Vagina (tissue), 2 donors: Measurements from ENCODE around the gene DUSP3. TPM values are rescaled to one million over a fixed set of nuclear protein-coding genes. Genes with fewer than 3 reads are reported as not detected.

ENCODE experiments used
- DNase-seq, 2 donors: peaks; one replicate each; pipeline ENCODE4 v3.0.0-alpha.2; 2017; ENCODE audit errors: extremely low spot score in 2 of 2
- H3K27ac ChIP-seq: fragments of 200-600 bp; sonication (generic); one replicate; pipeline ENCODE4 v1.5.1; 2019
- H3K27me3 ChIP-seq: fragments of 200-600 bp; sonication (generic); one replicate; pipeline ENCODE4 v1.5.1; 2019
- H3K36me3 ChIP-seq, 2 donors: fragments of 200-600 bp; sonication (generic); one replicate each; pipeline ENCODE4 v1.5.1; 2017 to 2019
- H3K4me1 ChIP-seq: fragments of 200-600 bp; sonication (generic); one replicate; pipeline ENCODE4 v1.5.1; 2019
- H3K4me3 ChIP-seq, 2 donors: fragments of 200-600 bp; sonication (generic); 1 replicate in 1 of 2; 2 replicates in 1 of 2; pipeline ENCODE4 v1.5.1; 2016 to 2019
- H3K9me3 ChIP-seq: fragments of 200-600 bp; sonication (generic); one replicate; pipeline ENCODE4 v1.5.1; 2019
- POLR2A ChIP-seq, 2 donors: fragments of 450-650 bp; IDR thresholded peaks; one replicate each; pipeline ENCODE4 v1.6.1; 2017; ENCODE audit warnings: antibody characterized with exemption in 2 of 2, mild to moderate bottlenecking in 2 of 2, moderate library complexity in 2 of 2
- POLR2AphosphoS5 ChIP-seq, 2 donors: sonication (generic); formaldehyde crosslinking; IDR thresholded peaks; one replicate each; pipeline ENCODE4 v1.9.0; 2017; ENCODE audit warnings: antibody characterized with exemption in 2 of 2, mild to moderate bottlenecking in 2 of 2, low read depth in 1 of 2; ENCODE audit not compliant: insufficient read depth in 1 of 2
- intact Hi-C: fragments of 100-400 bp; cut with DNase I; formaldehyde crosslinking; loops from one replicate; pipeline ENCODE4 v1.15.1; 2023
- total RNA-seq: library from RNA; depleted of rRNA; stranded (reverse); fragments of >200 nt; gene quantifications from one replicate; pipeline ENCODE4 v1.2.3, GENCODE V29; 2016
- TF ChIP-seq, protein P1 (sequence below), 3 experiments: fragments of 450-650 bp in 2 of 3; fragments of 200-600 bp in 1 of 3; sonication (generic) in 1 of 3; IDR thresholded peaks; one replicate each; pipeline ENCODE4 v1.5.1; 2017 to 2019; ENCODE audit warnings: antibody characterized with exemption in 3 of 3, mild to moderate bottlenecking in 2 of 3, moderate library complexity in 2 of 3

Gene DUSP3
- total RNA-seq, 1 donor from 2014 or later, result 43.5 TPM

GRCh38 chr17:43722269-43722619, 56.5 kb downstream of the DUSP3 start:
- TF ChIP-seq POLR2A (IDR thresholded peaks at IDR 0.05), result no peak
- no peak for TF ChIP-seq POLR2AphosphoS5 (IDR thresholded peaks at IDR 0.05; ENCODE audit: insufficient read depth in 1 of 2, low read depth in 1 of 2)
- TF ChIP-seq, protein P1, sequence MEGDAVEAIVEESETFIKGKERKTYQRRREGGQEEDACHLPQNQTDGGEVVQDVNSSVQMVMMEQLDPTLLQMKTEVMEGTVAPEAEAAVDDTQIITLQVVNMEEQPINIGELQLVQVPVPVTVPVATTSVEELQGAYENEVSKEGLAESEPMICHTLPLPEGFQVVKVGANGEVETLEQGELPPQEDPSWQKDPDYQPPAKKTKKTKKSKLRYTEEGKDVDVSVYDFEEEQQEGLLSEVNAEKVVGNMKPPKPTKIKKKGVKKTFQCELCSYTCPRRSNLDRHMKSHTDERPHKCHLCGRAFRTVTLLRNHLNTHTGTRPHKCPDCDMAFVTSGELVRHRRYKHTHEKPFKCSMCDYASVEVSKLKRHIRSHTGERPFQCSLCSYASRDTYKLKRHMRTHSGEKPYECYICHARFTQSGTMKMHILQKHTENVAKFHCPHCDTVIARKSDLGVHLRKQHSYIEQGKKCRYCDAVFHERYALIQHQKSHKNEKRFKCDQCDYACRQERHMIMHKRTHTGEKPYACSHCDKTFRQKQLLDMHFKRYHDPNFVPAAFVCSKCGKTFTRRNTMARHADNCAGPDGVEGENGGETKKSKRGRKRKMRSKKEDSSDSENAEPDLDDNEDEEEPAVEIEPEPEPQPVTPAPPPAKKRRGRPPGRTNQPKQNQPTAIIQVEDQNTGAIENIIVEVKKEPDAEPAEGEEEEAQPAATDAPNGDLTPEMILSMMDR (IDR thresholded peaks at IDR 0.05), result no peak
- Histone ChIP-seq H3K36me3 (no peaks in the 10 kb centered on the region), H3K4me1 (peaks cover 13% of the 10 kb centered on the region), H3K4me3 (no peak overlapping the region), H3K9me3 (no peaks in the 10 kb centered on the region), H3K27me3 (no peaks in the 10 kb centered on the region), H3K27ac (no peak overlapping the region)
- intact Hi-C loops, result no loop called here
- DNase-seq, result no peak

- DNase-seq, result no peak
- Histone ChIP-seq H3K27me3 (no peaks in the 10 kb centered on the region), H3K4me1 (peaks cover 13% of the 10 kb centered on the region), H3K4me3 (no peak overlapping the region), H3K36me3 (no peaks in the 10 kb centered on the region), H3K9me3 (no peaks in the 10 kb centered on the region), H3K27ac (no peak overlapping the region)
- intact Hi-C loops, result no loop called here
- TF ChIP-seq POLR2AphosphoS5 (IDR thresholded peaks at IDR 0.05; ENCODE audit: insufficient read depth in 1 of 2, low read depth in 1 of 2) (no peak), POLR2A (IDR thresholded peaks at IDR 0.05) (no peak)
- TF ChIP-seq, protein P1 (IDR thresholded peaks at IDR 0.05), result no peak
These were observed 57.1 kb downstream of the DUSP3 start for GRCh38 chr17:43721537-43722268.

DNA sequence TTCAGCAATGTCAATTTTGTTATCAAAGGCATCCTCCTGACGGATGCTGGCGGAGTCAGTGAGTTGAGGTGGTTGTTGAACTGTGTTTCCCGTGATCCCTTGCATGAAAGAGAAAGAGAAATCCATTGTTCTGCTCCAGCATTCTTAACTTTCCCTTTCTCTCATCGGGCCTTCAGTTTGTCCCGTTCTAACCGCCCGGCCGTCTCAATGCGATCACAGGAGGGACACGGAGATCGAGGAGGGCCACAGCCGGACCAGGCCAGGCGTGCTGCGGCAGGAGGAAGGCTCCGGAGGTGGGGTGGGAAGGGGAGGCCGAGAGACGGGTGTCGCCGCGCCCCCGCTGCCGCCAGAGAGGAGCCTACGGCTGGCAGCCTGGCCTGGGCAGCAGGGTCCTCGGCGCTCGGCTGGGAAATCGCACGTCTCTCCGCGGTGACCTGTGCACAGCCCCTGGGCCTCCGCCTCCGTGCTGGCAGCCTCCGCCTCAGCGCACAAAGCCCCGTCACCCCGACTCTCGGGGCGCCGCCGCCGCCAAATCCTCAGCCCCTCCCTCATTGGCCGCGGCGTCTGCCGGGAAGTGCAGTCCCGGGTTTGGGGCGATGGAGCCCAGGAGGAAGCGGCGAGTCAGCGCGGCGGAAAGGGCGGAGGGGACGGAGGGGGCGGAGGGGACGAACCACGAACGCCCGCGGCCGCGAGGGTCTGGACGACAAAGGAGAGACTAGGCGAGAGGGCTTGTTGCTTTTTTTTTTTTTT, 58.3 kb downstream of the DUSP3 start:
- intact Hi-C loops, result no loop called here
- TF ChIP-seq POLR2A (IDR thresholded peaks at IDR 0.05) (peak in 1 of 2 donors; percentile 16), POLR2AphosphoS5 (IDR thresholded peaks at IDR 0.05; ENCODE audit: insufficient read depth in 1 of 2, low read depth in 1 of 2) (peak in 1 of 2 donors; percentile 86)
- TF ChIP-seq, protein P1 (IDR thresholded peaks at IDR 0.05), result no peak
- no peak for DNase-seq

GRCh38 chr17:43719578-43719977, 59.2 kb downstream of the DUSP3 start:
- H3K4me3 ChIP-seq, result no peak overlapping the region
- H3K27ac ChIP-seq, result peak overlapping the region; percentile 94
- no peaks in the 10 kb centered on the region for H3K9me3 ChIP-seq
- no peaks in the 10 kb centered on the region for H3K27me3 ChIP-seq
- intact Hi-C loops, result no loop called here
- no peak for DNase-seq
- no peaks in the 10 kb centered on the region for H3K36me3 ChIP-seq
- peaks cover 13% of the 10 kb centered on the region for H3K4me1 ChIP-seq
- TF ChIP-seq POLR2AphosphoS5 (IDR thresholded peaks at IDR 0.05; ENCODE audit: insufficient read depth in 1 of 2, low read depth in 1 of 2), result no peak
- TF ChIP-seq POLR2A (IDR thresholded peaks at IDR 0.05), result no peak
- TF ChIP-seq, protein P1 (IDR thresholded peaks at IDR 0.05), result no peak

More for the DNA sequence above, 58.3 kb downstream of the DUSP3 start:
- H3K9me3 ChIP-seq, result no peaks in the 10 kb centered on the region
- H3K4me3 ChIP-seq, result peak overlapping the region; percentile 86 to 94
- H3K4me1 ChIP-seq, result peaks cover 13% of the 10 kb centered on the region
- H3K27ac ChIP-seq, result peak overlapping the region; percentile 94
- H3K27me3 ChIP-seq, result no peaks in the 10 kb centered on the region
- H3K36me3 ChIP-seq, result no peaks in the 10 kb centered on the region

GRCh38 chr17:43718544-43718943, 60.2 kb downstream of the DUSP3 start:
- no peaks in the 10 kb centered on the region for H3K9me3 ChIP-seq
- TF ChIP-seq POLR2A (IDR thresholded peaks at IDR 0.05) (no peak), POLR2AphosphoS5 (IDR thresholded peaks at IDR 0.05; ENCODE audit: insufficient read depth in 1 of 2, low read depth in 1 of 2) (no peak)
- TF ChIP-seq, protein P1 (IDR thresholded peaks at IDR 0.05), result no peak
- H3K4me3 ChIP-seq, result no peak overlapping the region
- H3K27ac ChIP-seq, result no peak overlapping the region
- DNase-seq, result no peak
- peaks cover 20% of the 10 kb centered on the region for H3K4me1 ChIP-seq
- H3K36me3 ChIP-seq, result no peaks in the 10 kb centered on the region
- intact Hi-C loops, result no loop called here
- no peaks in the 10 kb centered on the region for H3K27me3 ChIP-seq
